HG02840 (cell line): ENCODE measurements around the gene PEX11B.

Experiments
- ATAC-seq: cut with Tn5 transposase; IDR thresholded peaks from one replicate; pipeline ENCODE4 v1.9.1; 2021; ENCODE audit warnings: mild to moderate bottlenecking, moderate library complexity, moderate number of reproducible peaks; ENCODE audit not compliant: unreplicated experiment, low FRiP score

Gene PEX11B

GRCh38 chr1:145878724-145879123, 39.8 kb downstream of the PEX11B start:
- no peak for ATAC-seq

- ATAC-seq, result no peak
Observed at GRCh38 chr1:145877923-145878486, 40.5 kb downstream of the PEX11B start.

- ATAC-seq, result no peak
Observed at GRCh38 chr1:145874646-145875045, 43.9 kb downstream of the PEX11B start.

- ATAC-seq, result no peak
Observed at GRCh38 chr1:145871994-145872924, 46.3 kb downstream of the PEX11B start.

- no peak for ATAC-seq
Observed at GRCh38 chr1:145868232-145868631, 50.3 kb downstream of the PEX11B start.

- ATAC-seq, result no peak
Observed at GRCh38 chr1:145863282-145864018, 55.1 kb downstream of the PEX11B start.
